MCF 10A (cell line): ENCODE results near the gene ZNF593OS. TPM values are rescaled to one million over a fixed set of nuclear protein-coding genes. Genes with fewer than 3 reads are reported as not detected.
A peak's percentile ranks its signal among the peaks of the same experiment; 100 is the strongest.

Experiments
- Bru-seq: library from RNA; stranded (reverse); fragments of 400-500 nt; gene quantifications from one replicate; lab custom pipeline; 2021; lab: Mats Ljungman, UMichigan
- BruChase-seq, 2 experiments: library from RNA; stranded (reverse); fragments of 400-500 nt; gene quantifications; one replicate each; lab custom pipeline; 2021; lab: Mats Ljungman, UMichigan
- BruUV-seq: library from RNA; stranded (reverse); fragments of 400-500 nt; replicated peaks from 2 replicates; lab custom pipeline; 2021; lab: Mats Ljungman, UMichigan
- CTCF ChIA-PET: fragments of 300-600 bp; sonication (Branson Sonifier 250); formaldehyde crosslinking; extraction: SDS; loops from one replicate; lab custom pipeline; 2021; ENCODE audit warnings: antibody characterized with exemption, inconsistent platforms; lab: Yijun Ruan, JAX
- POLR2A ChIA-PET: fragments of 300-600, 350-650 bp; sonication (Branson Sonifier 250); formaldehyde crosslinking; extraction: SDS; loops from one replicate; lab custom pipeline; 2020; ENCODE audit warnings: antibody characterized with exemption, inconsistent platforms; lab: Yijun Ruan, JAX
- DNase-seq: peaks from one replicate; pipeline ENCODE4 v3.0.0-alpha.2; 2018; ENCODE audit not compliant: unreplicated experiment
- H3K27ac Mint-ChIP-seq: one replicate; pipeline ENCODE4 v1.8.0; 2022; ENCODE audit warnings: mild to moderate bottlenecking, low read depth, mixed read lengths; ENCODE audit not compliant: unreplicated experiment
- H3K27me3 Mint-ChIP-seq: one replicate; pipeline ENCODE4 v1.8.0; 2022; ENCODE audit warnings: mixed read lengths; ENCODE audit not compliant: insufficient read depth, unreplicated experiment
- H3K36me3 Mint-ChIP-seq: one replicate; pipeline ENCODE4 v1.8.0; 2022; ENCODE audit warnings: mild to moderate bottlenecking, moderate library complexity, mixed read lengths; ENCODE audit not compliant: insufficient read depth, unreplicated experiment
- H3K4me1 Mint-ChIP-seq: one replicate; pipeline ENCODE4 v1.8.0; 2022; ENCODE audit warnings: mixed read lengths; ENCODE audit not compliant: insufficient read depth, unreplicated experiment
- H3K4me3 Mint-ChIP-seq: one replicate; pipeline ENCODE4 v1.8.0; 2022; ENCODE audit warnings: mild to moderate bottlenecking, moderate library complexity, mixed read lengths; ENCODE audit not compliant: unreplicated experiment
- H3K9me3 Mint-ChIP-seq: one replicate; pipeline ENCODE4 v1.8.0; 2022; ENCODE audit warnings: mixed read lengths; ENCODE audit not compliant: unreplicated experiment
- intact Hi-C: fragments of 100-400 bp; cut with micrococcal nuclease; formaldehyde crosslinking; loops from 2 replicates; pipeline ENCODE4 v1.14.1; 2022
- long read RNA-seq: library from polyadenylated mRNA; stranded (forward); transcript quantifications from one replicate; pipeline ENCODE4 v2.0.0, GENCODE V29; 2022
- total RNA-seq: library from RNA; stranded (reverse); gene quantifications from 2 replicates; pipeline ENCODE4 v1.2.3, GENCODE V29; 2022
- TF ChIP-seq, protein P1 (sequence below): fragments of 200-600 bp; IDR thresholded peaks from one replicate; pipeline ENCODE4 v1.8.0; 2022; ENCODE audit warnings: antibody characterized with exemption, mild to moderate bottlenecking; ENCODE audit not compliant: unreplicated experiment

Gene ZNF593OS
- total RNA-seq (not detected in 2 replicates), Bru-seq, nascent RNA (not detected), BruChase-seq, experiment 1, labeled RNA remaining after a 6-hour chase (not detected), BruChase-seq, experiment 2, labeled RNA remaining after a 2-hour chase (not detected)
- long read RNA-seq: 0 reads

DNA sequence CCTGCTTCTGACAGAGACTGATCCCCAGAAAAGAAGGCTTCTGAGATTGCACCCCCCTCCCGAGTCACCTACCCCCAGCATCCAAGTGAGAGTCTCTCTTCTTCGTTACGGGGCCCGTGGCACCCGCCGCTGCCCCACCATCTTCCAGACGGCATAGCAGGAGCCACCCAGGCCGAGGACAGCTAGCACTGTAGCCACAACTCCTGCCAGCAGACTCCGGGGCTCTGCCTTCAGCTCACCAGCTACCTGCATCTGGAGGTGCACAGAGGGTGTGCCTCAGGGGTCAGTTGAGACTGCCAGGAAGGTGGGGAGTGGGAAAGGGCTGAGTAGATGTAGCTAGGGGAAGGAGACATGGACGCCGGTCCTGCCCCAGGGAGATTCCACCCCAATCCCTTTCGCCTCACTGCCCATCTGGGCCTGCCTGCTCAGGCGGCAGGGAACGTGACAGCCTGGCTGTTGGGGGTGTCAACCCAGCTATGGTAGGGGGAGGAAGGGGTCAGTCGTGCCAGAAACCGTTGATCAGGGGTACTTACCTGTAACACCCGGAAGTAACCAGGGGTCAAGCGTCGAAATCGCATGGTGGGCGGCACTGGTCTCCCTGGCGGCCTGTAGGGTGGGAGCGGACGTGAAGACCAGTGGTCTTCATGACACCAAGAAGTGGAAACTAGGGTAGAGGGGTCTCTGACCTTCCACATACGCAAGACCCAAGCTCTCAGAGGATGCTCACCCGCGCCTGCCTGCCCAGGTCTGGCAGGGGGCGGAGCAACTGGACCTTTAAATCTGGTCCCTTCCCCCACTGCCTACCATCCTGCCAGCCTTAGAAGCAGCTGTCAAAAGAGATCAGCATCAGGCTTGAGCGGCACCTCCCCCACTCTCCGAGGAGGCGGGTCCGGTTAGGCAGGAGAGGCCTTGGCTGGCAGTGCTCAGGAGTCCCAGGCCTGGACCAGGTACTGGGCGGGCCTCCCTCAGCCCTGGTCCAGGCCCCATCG, at the start of gene ZNF593OS:
Gene ZNF593OS (minus strand): TSS at position 749 of the 989 bp plus-strand sequence. CDS start 171 bp downstream, at position 578.
- H3K36me3 Mint-ChIP-seq: no peaks in the 10 kb centered on the region
- ChIA-PET POLR2A (interaction anchor here (0.9 to 3.6 kb wide), 2 partner anchors 63 to 151 kb away, joined by 4 to 18 read pairs; partner anchors contain the start of gene CEP85), CTCF (interaction anchor here (0.5 to 2.1 kb wide), 5 partner anchors 62 to 690 kb away, joined by 3 to 6 read pairs (median 4); partner anchors contain the start of gene CEP85)
- peak within 1 kb of the TSS; percentile 86 for H3K4me3 Mint-ChIP-seq
- peak within 1 kb of the TSS; percentile 93 for H3K27ac Mint-ChIP-seq
- no peaks in the 10 kb centered on the region for H3K9me3 Mint-ChIP-seq
- no peaks in the 10 kb centered on the region for H3K27me3 Mint-ChIP-seq
- intact Hi-C loops: no loop called here
- TF ChIP-seq, protein P1, sequence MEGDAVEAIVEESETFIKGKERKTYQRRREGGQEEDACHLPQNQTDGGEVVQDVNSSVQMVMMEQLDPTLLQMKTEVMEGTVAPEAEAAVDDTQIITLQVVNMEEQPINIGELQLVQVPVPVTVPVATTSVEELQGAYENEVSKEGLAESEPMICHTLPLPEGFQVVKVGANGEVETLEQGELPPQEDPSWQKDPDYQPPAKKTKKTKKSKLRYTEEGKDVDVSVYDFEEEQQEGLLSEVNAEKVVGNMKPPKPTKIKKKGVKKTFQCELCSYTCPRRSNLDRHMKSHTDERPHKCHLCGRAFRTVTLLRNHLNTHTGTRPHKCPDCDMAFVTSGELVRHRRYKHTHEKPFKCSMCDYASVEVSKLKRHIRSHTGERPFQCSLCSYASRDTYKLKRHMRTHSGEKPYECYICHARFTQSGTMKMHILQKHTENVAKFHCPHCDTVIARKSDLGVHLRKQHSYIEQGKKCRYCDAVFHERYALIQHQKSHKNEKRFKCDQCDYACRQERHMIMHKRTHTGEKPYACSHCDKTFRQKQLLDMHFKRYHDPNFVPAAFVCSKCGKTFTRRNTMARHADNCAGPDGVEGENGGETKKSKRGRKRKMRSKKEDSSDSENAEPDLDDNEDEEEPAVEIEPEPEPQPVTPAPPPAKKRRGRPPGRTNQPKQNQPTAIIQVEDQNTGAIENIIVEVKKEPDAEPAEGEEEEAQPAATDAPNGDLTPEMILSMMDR: no peak
- BruUV-seq: no TSS peak
- H3K4me1 Mint-ChIP-seq: no peaks in the 10 kb centered on the region
- DNase-seq: no peak

DNA sequence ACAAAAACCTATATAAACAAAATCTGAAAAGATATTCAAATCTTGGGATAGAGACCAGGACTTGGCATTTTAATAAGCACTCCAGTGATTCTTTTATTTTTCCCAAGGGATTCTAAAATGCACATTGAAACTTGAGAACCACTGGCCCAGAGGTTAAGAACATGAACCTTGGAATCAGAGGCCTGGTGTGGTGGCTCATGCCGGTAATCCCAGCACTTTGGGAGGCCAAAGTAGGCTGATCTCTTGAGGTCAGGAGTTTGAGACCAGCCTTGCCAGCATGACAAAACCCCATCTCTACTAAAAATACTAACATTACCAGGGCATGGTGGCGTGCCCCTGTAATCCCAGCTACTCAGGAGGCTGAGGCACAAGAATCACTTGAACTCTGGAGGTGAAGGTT, 49.5 kb upstream of the ZNF593OS start:
- TF ChIP-seq, protein P1: no peak
- no peaks in the 10 kb centered on the region for H3K36me3 Mint-ChIP-seq
- ChIA-PET CTCF (no interaction called here), POLR2A (interaction anchor here (0.9 to 1.2 kb wide), 2 partner anchors 11 to 43 kb away, joined by 3 read pairs; no protein-coding TSS in a partner anchor)
- intact Hi-C loops: no loop called here
- no TSS peak for BruUV-seq
- DNase-seq: no peak
- H3K27ac Mint-ChIP-seq: no peak overlapping the region
- H3K27me3 Mint-ChIP-seq: peaks cover 9% of the 10 kb centered on the region
- no peaks in the 10 kb centered on the region for H3K9me3 Mint-ChIP-seq
- H3K4me3 Mint-ChIP-seq: no peak overlapping the region
- no peaks in the 10 kb centered on the region for H3K4me1 Mint-ChIP-seq

DNA sequence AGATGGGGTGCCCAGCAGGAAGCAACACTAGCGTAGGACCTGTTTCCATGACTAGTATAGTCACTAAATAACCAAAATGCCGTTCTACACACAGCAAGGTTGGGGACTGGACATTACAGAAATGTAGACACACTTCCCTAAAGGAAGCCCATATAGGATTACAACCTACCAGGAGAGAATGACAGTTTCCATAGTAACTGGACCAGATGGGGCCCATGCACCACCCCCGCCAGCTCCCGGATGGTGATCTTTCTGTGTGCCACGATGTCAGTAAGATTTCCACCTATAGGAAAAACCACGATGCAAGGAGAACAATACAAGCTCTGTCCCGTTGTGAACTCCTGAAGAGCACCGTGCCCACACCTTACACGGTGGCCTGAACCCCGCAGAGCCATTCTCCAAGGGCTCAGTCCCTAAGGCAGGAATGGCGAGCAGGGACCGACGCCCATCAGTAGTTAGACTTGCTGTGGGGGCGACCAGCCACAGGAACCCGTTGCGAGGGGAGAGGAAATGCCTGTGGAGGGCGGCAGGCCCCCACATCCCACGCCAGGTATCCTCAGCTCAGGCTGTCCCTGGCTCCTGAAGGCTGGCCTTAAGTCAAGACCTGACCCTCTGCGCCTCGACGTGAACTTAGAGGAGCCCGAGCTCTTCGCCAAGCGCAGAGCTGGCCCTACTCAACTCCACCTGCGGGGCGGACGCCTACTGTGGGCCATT, 48.7 kb upstream of the ZNF593OS start:
- H3K4me3 Mint-ChIP-seq: no peak overlapping the region
- H3K27me3 Mint-ChIP-seq: peaks cover 2% of the 10 kb centered on the region
- POLR2A ChIA-PET: interaction anchor here (0.9 to 1.2 kb wide), 2 partner anchors 10 to 42 kb away, joined by 3 read pairs; no protein-coding TSS in a partner anchor
- no peaks in the 10 kb centered on the region for H3K9me3 Mint-ChIP-seq
- H3K4me1 Mint-ChIP-seq: no peaks in the 10 kb centered on the region
- no peaks in the 10 kb centered on the region for H3K36me3 Mint-ChIP-seq
- TF ChIP-seq, protein P1: no peak
- no peak for DNase-seq
- BruUV-seq: no TSS peak
- intact Hi-C loops: no loop called here
- H3K27ac Mint-ChIP-seq: no peak overlapping the region
- CTCF ChIA-PET: interaction anchor here (0.6 to 1.8 kb wide), 2 partner anchors 13 to 195 kb away, joined by 3 to 5 read pairs; partner anchors contain the start of gene CEP85
